A673 (cell line): ENCODE results near the gene ASTL. TPM values are rescaled to one million over a fixed set of nuclear protein-coding genes. Genes with fewer than 3 reads are reported as not detected.

ENCODE experiments used
- BruUV-seq: library from RNA; stranded (reverse); fragments of 400-500 nt; replicated peaks from 2 replicates; lab custom pipeline; 2021; lab: Mats Ljungman, UMichigan
- CTCF ChIA-PET: fragments of 300-600 bp; sonication (Branson Sonifier 250); formaldehyde crosslinking; loops from one replicate; lab custom pipeline; 2022; ENCODE audit warnings: antibody characterized with exemption; lab: Charles Lee
- POLR2A ChIA-PET: fragments of 300-600 bp; sonication (Branson Sonifier 250); formaldehyde crosslinking; loops from one replicate; lab custom pipeline; 2022; ENCODE audit warnings: antibody characterized with exemption; ENCODE audit not compliant: low non-redundant PET; lab: Charles Lee
- DNase-seq: peaks from one replicate; pipeline ENCODE4 v3.0.0-alpha.2; 2015; ENCODE audit warnings: low spot score
- H3K27ac ChIP-seq: fragments of 200-600 bp; sonication (generic); 2 replicates; pipeline ENCODE4 v1.5.1; 2016; ENCODE audit warnings: mixed run types, low read depth, mild to moderate bottlenecking, mixed read lengths, antibody characterized with exemption, low read length; ENCODE audit not compliant: poor library complexity, severe bottlenecking
- H3K27me3 ChIP-seq: fragments of 200-600 bp; sonication (generic); replicated peaks from 2 replicates; pipeline ENCODE4 v1.6.1; 2017; ENCODE audit warnings: mixed run types, low read depth, mild to moderate bottlenecking, mixed read lengths, antibody characterized with exemption, low read length; ENCODE audit not compliant: insufficient read depth, poor library complexity
- H3K36me3 ChIP-seq: fragments of 200-600 bp; sonication (generic); 2 replicates; pipeline ENCODE4 v1.6.1; 2016; ENCODE audit warnings: mixed run types, mild to moderate bottlenecking, mixed read lengths, antibody characterized with exemption, low read length; ENCODE audit not compliant: insufficient read depth, poor library complexity, severe bottlenecking
- H3K4me1 ChIP-seq: fragments of 200-600 bp; sonication (generic); 2 replicates; pipeline ENCODE4 v1.6.1; 2017; ENCODE audit warnings: mixed run types, mild to moderate bottlenecking, mixed read lengths, antibody characterized with exemption, low read length; ENCODE audit not compliant: insufficient read depth, poor library complexity, severe bottlenecking
- H3K4me3 ChIP-seq: fragments of 200-600 bp; sonication (generic); 2 replicates; pipeline ENCODE4 v1.5.1; 2016; ENCODE audit warnings: low read depth, mixed run types, mild to moderate bottlenecking, mixed read lengths, low read length; ENCODE audit not compliant: poor library complexity, severe bottlenecking
- H3K9me3 ChIP-seq: fragments of 200-600 bp; sonication (generic); 2 replicates; pipeline ENCODE4 v1.6.1; 2016; ENCODE audit warnings: mixed run types, low read depth, mild to moderate bottlenecking, mixed read lengths, antibody characterized with exemption, low read length; ENCODE audit not compliant: poor library complexity, severe bottlenecking
- CTCF ChIP-seq: fragments of 300-800, 200-600 bp; sonication (generic); conservative IDR thresholded peaks from 2 replicates; pipeline ENCODE4 v1.5.1; 2017; ENCODE audit warnings: low read depth, mild to moderate bottlenecking, antibody characterized with exemption, low read length, moderate library complexity, mixed read lengths
- EZH2 ChIP-seq: fragments of 200-600 bp; sonication (generic); IDR thresholded peaks from 2 replicates; pipeline ENCODE4 v1.6.1; 2017; ENCODE audit warnings: borderline replicate concordance, low read depth, mild to moderate bottlenecking, mixed read lengths, antibody characterized with exemption, low read length; ENCODE audit not compliant: poor library complexity, severe bottlenecking
- intact Hi-C: fragments of 100-400 bp; cut with micrococcal nuclease; formaldehyde crosslinking; loops from one replicate; pipeline ENCODE4 v1.10.0; 2022; ENCODE audit not compliant: unreplicated experiment
- total RNA-seq: library from RNA; stranded (reverse); gene quantifications from 2 replicates; pipeline ENCODE4 v1.2.3, GENCODE V29; 2021

The ASTL gene
- total RNA-seq, 1 experiment from 2014 or later: not detected

- ChIA-PET CTCF (no interaction called here), POLR2A (no interaction called here)
- Histone ChIP-seq H3K9me3 (no peaks in the 10 kb centered on the region), H3K4me3 (no peak overlapping the region), H3K27ac (peak overlapping the region; percentile 16), H3K36me3 (no peaks in the 10 kb centered on the region), H3K4me1 (peaks cover 20% of the 10 kb centered on the region), H3K27me3 (no peaks in the 10 kb centered on the region)
- TF ChIP-seq CTCF (no peak), EZH2 (no peak)
- no TSS peak for BruUV-seq
- intact Hi-C loops: no loop called here
- no peak for DNase-seq
Measured at GRCh38 chr2:96156011-96156820, 17.9 kb upstream of the ASTL start.

GRCh38 chr2:96154506-96155380 is 16.4 kb upstream of the ASTL start:
- BruUV-seq: no TSS peak
- CTCF ChIA-PET: no interaction called here
- intact Hi-C loops: no loop called here

GRCh38 chr2:96153991-96154431 is 15.7 kb upstream of the ASTL start:
- TF ChIP-seq CTCF (no peak), EZH2 (no peak)
- intact Hi-C loops: no loop called here
- H3K4me1 ChIP-seq: peaks cover 20% of the 10 kb centered on the region
- BruUV-seq: no TSS peak
- no peaks in the 10 kb centered on the region for H3K36me3 ChIP-seq
- no peak overlapping the region for H3K4me3 ChIP-seq
- H3K27ac ChIP-seq: no peak overlapping the region
- ChIA-PET CTCF (no interaction called here), POLR2A (no interaction called here)
- no peaks in the 10 kb centered on the region for H3K9me3 ChIP-seq
- no peak for DNase-seq
- no peaks in the 10 kb centered on the region for H3K27me3 ChIP-seq

More at GRCh38 chr2:96154506-96155380, 16.4 kb upstream of the ASTL start:
- POLR2A ChIA-PET: no interaction called here
- Histone ChIP-seq H3K27me3 (no peaks in the 10 kb centered on the region), H3K4me1 (peaks cover 20% of the 10 kb centered on the region), H3K4me3 (no peak overlapping the region), H3K9me3 (no peaks in the 10 kb centered on the region), H3K36me3 (no peaks in the 10 kb centered on the region), H3K27ac (no peak overlapping the region)
- TF ChIP-seq EZH2 (no peak), CTCF (no peak)
- no peak for DNase-seq
